ENCODE results near the gene SYMPK. TPM values are rescaled to one million over a fixed set of nuclear protein-coding genes. Genes with fewer than 3 reads are reported as not detected.

Gene SYMPK
- total RNA-seq, 1 experiment from 2014 or later = 47.7 TPM

GRCh38 chr19:45847663-45848062, 15.3 kb downstream of the SYMPK start:
- TF ChIP-seq TCF7L2 (IDR thresholded peaks at IDR 0.05; ENCODE audit: low read depth, low read length) (no peak), REST (IDR thresholded peaks at IDR 0.05; ENCODE audit: insufficient read depth in 1 of 2, low read depth in 2 of 2, low read length in 1 of 2) (no peak), POLR2AphosphoS5 (IDR thresholded peaks at IDR 0.05; ENCODE audit: low read depth, low read length) (no peak), CTCF (IDR thresholded peaks at IDR 0.05) (no peak), SIN3A (IDR thresholded peaks at IDR 0.05; ENCODE audit: borderline replicate concordance, insufficient read depth, low read depth, low read length) (no peak)
- Histone ChIP-seq H3K4me3 (ENCODE audit: low read depth in 2 of 2, low read length in 2 of 2) (no peak overlapping the region), H3K27ac (ENCODE audit: low read length) (no peak overlapping the region), H3K9me3 (ENCODE audit: control insufficient read depth, insufficient read depth, low read depth, low read length) (no peaks in the 10 kb centered on the region), H3K36me3 (ENCODE audit: control insufficient read depth, insufficient read depth, low read length) (peaks cover 16% of the 10 kb centered on the region), H3K4me1 (ENCODE audit: control insufficient read depth, insufficient read depth, low read length) (no peaks in the 10 kb centered on the region), H3K27me3 (ENCODE audit: control insufficient read depth, insufficient read depth, low read length) (no peaks in the 10 kb centered on the region)
- DNase-seq (ENCODE audit: low read depth, low spot score) (no peak), ATAC-seq (no peak)
- intact Hi-C loops (cut with micrococcal nuclease; ENCODE audit: unreplicated experiment) = no loop called here
- POLR2A ChIA-PET = no interaction called here
- CTCF ChIA-PET = no interaction called here
- no TSS peak for BruUV-seq (replicated peaks)
- in situ Hi-C loops (cut with HindIII; ENCODE audit: low pct_unique_long_range_greater_than_20kb, low sequenced_read_pairs) = no loop called here

- CTCF ChIA-PET = interaction anchor here (0.9 kb wide), 1 partner anchor 25 kb away, joined by 5 read pairs; no protein-coding TSS in a partner anchor
- no TSS peak for BruUV-seq (replicated peaks)
- in situ Hi-C loops (cut with HindIII; ENCODE audit: low pct_unique_long_range_greater_than_20kb, low sequenced_read_pairs) (no loop called here), intact Hi-C loops (cut with micrococcal nuclease; ENCODE audit: unreplicated experiment) (no loop called here)
- no peaks in the 10 kb centered on the region for H3K4me1 ChIP-seq (ENCODE audit: control insufficient read depth, insufficient read depth, low read length)
- ATAC-seq (no peak), DNase-seq (ENCODE audit: low read depth, low spot score) (no peak)
- TF ChIP-seq POLR2AphosphoS5 (IDR thresholded peaks at IDR 0.05; ENCODE audit: low read depth, low read length) = no peak
- no peak overlapping the region for H3K4me3 ChIP-seq (ENCODE audit: low read depth in 2 of 2, low read length in 2 of 2)
- POLR2A ChIA-PET = interaction anchor here (0.5 kb wide), 1 partner anchor 24 kb away, joined by 3 read pairs; no protein-coding TSS in a partner anchor
- H3K9me3 ChIP-seq (ENCODE audit: control insufficient read depth, insufficient read depth, low read depth, low read length) = no peaks in the 10 kb centered on the region
- no peaks in the 10 kb centered on the region for H3K27me3 ChIP-seq (ENCODE audit: control insufficient read depth, insufficient read depth, low read length)
- peaks cover 9% of the 10 kb centered on the region for H3K36me3 ChIP-seq (ENCODE audit: control insufficient read depth, insufficient read depth, low read length)
- no peak overlapping the region for H3K27ac ChIP-seq (ENCODE audit: low read length)
These were observed 20.7 kb downstream of the SYMPK start for GRCh38 chr19:45842198-45842597.

- in situ Hi-C loops (cut with HindIII; ENCODE audit: low pct_unique_long_range_greater_than_20kb, low sequenced_read_pairs) = no loop called here
- no peak for ATAC-seq
- H3K4me3 ChIP-seq (ENCODE audit: low read depth in 2 of 2, low read length in 2 of 2) = no peak overlapping the region
- H3K27ac ChIP-seq (ENCODE audit: low read length) = no peak overlapping the region
- no peak for TF ChIP-seq POLR2AphosphoS5 (IDR thresholded peaks at IDR 0.05; ENCODE audit: low read depth, low read length)
- TF ChIP-seq TCF7L2 (IDR thresholded peaks at IDR 0.05; ENCODE audit: low read depth, low read length) = no peak
- no peak for TF ChIP-seq SIN3A (IDR thresholded peaks at IDR 0.05; ENCODE audit: borderline replicate concordance, insufficient read depth, low read depth, low read length)
- TF ChIP-seq REST (IDR thresholded peaks at IDR 0.05; ENCODE audit: insufficient read depth in 1 of 2, low read depth in 2 of 2, low read length in 1 of 2) = no peak
- TF ChIP-seq CTCF (IDR thresholded peaks at IDR 0.05) = no peak
- H3K4me1 ChIP-seq (ENCODE audit: control insufficient read depth, insufficient read depth, low read length) = no peaks in the 10 kb centered on the region
- H3K27me3 ChIP-seq (ENCODE audit: control insufficient read depth, insufficient read depth, low read length) = no peaks in the 10 kb centered on the region
- H3K9me3 ChIP-seq (ENCODE audit: control insufficient read depth, insufficient read depth, low read depth, low read length) = no peaks in the 10 kb centered on the region
- H3K36me3 ChIP-seq (ENCODE audit: control insufficient read depth, insufficient read depth, low read length) = peaks cover 3% of the 10 kb centered on the region; the same call in 1 of the 2 replicates
- POLR2A ChIA-PET = no interaction called here
- no peak for DNase-seq (ENCODE audit: low read depth, low spot score)
- intact Hi-C loops (cut with micrococcal nuclease; ENCODE audit: unreplicated experiment) = no loop called here
- BruUV-seq (replicated peaks) = no TSS peak
- CTCF ChIA-PET = no interaction called here
These were observed 28.0 kb downstream of the SYMPK start for GRCh38 chr19:45834970-45835369.

All from Panc1 (cell line).